ENCODE data around the gene GOSR2. TPM values are rescaled to one million over a fixed set of nuclear protein-coding genes. Genes with fewer than 3 reads are reported as not detected.

Gene GOSR2
- total RNA-seq: 55.2 TPM
- long read RNA-seq, transcript GOSR2-232 (6 exons, 3,964 nt): major isoform, 30 of 53 reads
- long read RNA-seq, transcript GOSR2-213 (6 exons, 3,574 nt): minor isoform, 5 of 53 reads
- long read RNA-seq, partial matches to known transcripts: 3 of 53 reads
- long read RNA-seq, other reads (novel, unspliced or antisense): 3 of 53 reads

GRCh38 chr17:46922804-46923635, at the start of gene GOSR2:
TSS of gene GOSR2 (plus strand) at chr17:46923160. CDS start at chr17:46923193, 33 bp downstream.
- intact Hi-C loops (cut with DNase I): no loop called here
- ATAC-seq (peak; percentile 98 to 99), DNase-seq (peak; percentile 92)
- no peaks in the 10 kb centered on the region for H3K9me3 ChIP-seq
- H3K4me1 ChIP-seq: peaks cover 43% of the 10 kb centered on the region
- H3K27me3 ChIP-seq (ENCODE audit: low read depth): no peaks in the 10 kb centered on the region
- H3K4me3 ChIP-seq: peak within 1 kb of the TSS; percentile 96
- no peaks in the 10 kb centered on the region for H3K36me3 ChIP-seq
- TF ChIP-seq CTCF (IDR thresholded peaks at IDR 0.05): no peak
- peak within 1 kb of the TSS; percentile 95 for H3K27ac ChIP-seq

GRCh38 chr17:46873941-46874645, 48.9 kb upstream of the GOSR2 start:
- Histone ChIP-seq H3K36me3 (no peaks in the 10 kb centered on the region), H3K27me3 (ENCODE audit: low read depth) (no peaks in the 10 kb centered on the region), H3K4me3 (no peak overlapping the region), H3K9me3 (no peaks in the 10 kb centered on the region), H3K27ac (no peak overlapping the region), H3K4me1 (peaks cover 19% of the 10 kb centered on the region)
- ATAC-seq (no peak), DNase-seq (no peak)
- no peak for TF ChIP-seq CTCF (IDR thresholded peaks at IDR 0.05)
- intact Hi-C loops (cut with DNase I): no loop called here

- no peaks in the 10 kb centered on the region for H3K27me3 ChIP-seq (ENCODE audit: low read depth)
- peaks cover 19% of the 10 kb centered on the region for H3K4me1 ChIP-seq
- TF ChIP-seq CTCF (IDR thresholded peaks at IDR 0.05): no peak
- ATAC-seq (no peak), DNase-seq (no peak)
- intact Hi-C loops (cut with DNase I): no loop called here
- no peaks in the 10 kb centered on the region for H3K36me3 ChIP-seq
- no peak overlapping the region for H3K4me3 ChIP-seq
- H3K9me3 ChIP-seq: no peaks in the 10 kb centered on the region
- H3K27ac ChIP-seq: no peak overlapping the region
Observed at GRCh38 chr17:46874906-46875305, 48.1 kb upstream of the GOSR2 start.

- Histone ChIP-seq H3K9me3 (no peaks in the 10 kb centered on the region), H3K27ac (no peak overlapping the region), H3K27me3 (ENCODE audit: low read depth) (no peaks in the 10 kb centered on the region), H3K4me1 (peaks cover 19% of the 10 kb centered on the region), H3K4me3 (no peak overlapping the region), H3K36me3 (no peaks in the 10 kb centered on the region)
- no peak for ATAC-seq
- TF ChIP-seq CTCF (IDR thresholded peaks at IDR 0.05): no peak
- DNase-seq: no peak
- intact Hi-C loops (cut with DNase I): no loop called here
Observed at GRCh38 chr17:46875849-46876352, 47.1 kb upstream of the GOSR2 start.

- TF ChIP-seq CTCF (IDR thresholded peaks at IDR 0.05): peak; percentile 13
- H3K27me3 ChIP-seq (ENCODE audit: low read depth): no peaks in the 10 kb centered on the region
- no peak overlapping the region for H3K27ac ChIP-seq
- intact Hi-C loops (cut with DNase I): no loop called here
- no peaks in the 10 kb centered on the region for H3K36me3 ChIP-seq
- H3K9me3 ChIP-seq: no peaks in the 10 kb centered on the region
- ATAC-seq (peak; percentile 48 to 49), DNase-seq (no peak)
- peaks cover 19% of the 10 kb centered on the region for H3K4me1 ChIP-seq
- no peak overlapping the region for H3K4me3 ChIP-seq
Observed at GRCh38 chr17:46876353-46876887, 46.5 kb upstream of the GOSR2 start.

Measured in lower lobe of right lung (tissue), 2 donors.